Measurements from ENCODE around the gene FUT7. TPM values are rescaled to one million over a fixed set of nuclear protein-coding genes. Genes with fewer than 3 reads are reported as not detected.

The FUT7 gene
- not detected in 2 replicates for total RNA-seq

GRCh38 chr9:137031904-137032640 is at the start of gene FUT7:
Gene FUT7, minus strand, starts transcription at chr9:137032088. Its CDS starts 97 bp downstream, at chr9:137031991.
- no peak for DNase-seq (ENCODE audit: low read depth)

GRCh38 chr9:137080260-137081122 is 48.6 kb upstream of the FUT7 start:
- no peak for DNase-seq (ENCODE audit: low read depth)

GRCh38 chr9:137079401-137079787 is 47.5 kb upstream of the FUT7 start:
- no peak for DNase-seq (ENCODE audit: low read depth)

GRCh38 chr9:137078701-137079400 is 47.0 kb upstream of the FUT7 start:
- DNase-seq (ENCODE audit: low read depth), result no peak

GRCh38 chr9:137077758-137078693 is 46.1 kb upstream of the FUT7 start:
- DNase-seq (ENCODE audit: low read depth), result no peak

GRCh38 chr9:137077010-137077747 is 45.3 kb upstream of the FUT7 start, which contains the start of gene UAP1L1:
Gene UAP1L1, plus strand, starts transcription at chr9:137077517. Its CDS starts 16 bp downstream, at chr9:137077533.
- DNase-seq (ENCODE audit: low read depth), result no peak

GRCh38 chr9:137076636-137077009 is 44.7 kb upstream of the FUT7 start:
- DNase-seq (ENCODE audit: low read depth), result no peak

GRCh38 chr9:137075275-137075775 is 43.4 kb upstream of the FUT7 start:
- DNase-seq (ENCODE audit: low read depth), result no peak

- no peak for DNase-seq (ENCODE audit: low read depth)
Measured at GRCh38 chr9:137074657-137075274, 42.9 kb upstream of the FUT7 start.

- no peak for DNase-seq (ENCODE audit: low read depth)
Measured at GRCh38 chr9:137073992-137074399, 42.1 kb upstream of the FUT7 start.

GRCh38 chr9:137071282-137071681 is 39.4 kb upstream of the FUT7 start:
- DNase-seq (ENCODE audit: low read depth), result no peak

GRCh38 chr9:137070906-137071275 is 39.0 kb upstream of the FUT7 start:
- no peak for DNase-seq (ENCODE audit: low read depth)

GRCh38 chr9:137070201-137070905 is 38.5 kb upstream of the FUT7 start, which contains the start of gene SAPCD2:
Gene SAPCD2, minus strand, starts transcription at chr9:137070557. Its CDS starts 97 bp downstream, at chr9:137070460.
- DNase-seq (ENCODE audit: low read depth), result peak; percentile 67

- DNase-seq (ENCODE audit: low read depth), result no peak
Measured at GRCh38 chr9:137069508-137070091, 37.7 kb upstream of the FUT7 start.

- no peak for DNase-seq (ENCODE audit: low read depth)
Measured at GRCh38 chr9:137068539-137069507, 36.9 kb upstream of the FUT7 start.

GRCh38 chr9:137067860-137068538 is 36.1 kb upstream of the FUT7 start:
- DNase-seq (ENCODE audit: low read depth), result peak; percentile 60

All from renal cortical epithelial cell (primary cell).